ENCODE results near the gene BICC1. TPM values are rescaled to one million over a fixed set of nuclear protein-coding genes. Genes with fewer than 3 reads are reported as not detected.
A peak's percentile ranks its signal among the peaks of the same experiment; 100 is the strongest.

BICC1 gene
- total RNA-seq, 1 donor from 2014 or later: 9.3 TPM

- intact Hi-C loops (cut with DNase I): no loop called here
- Histone ChIP-seq H3K27ac (no peak overlapping the region), H3K4me3 (no peak overlapping the region), H3K27me3 (no peaks in the 10 kb centered on the region), H3K36me3 (no peaks in the 10 kb centered on the region), H3K9me3 (no peaks in the 10 kb centered on the region), H3K4me1 (peaks cover 0 to 10% of the 10 kb centered on the region in 2 donors)
- TF ChIP-seq CTCF (IDR thresholded peaks at IDR 0.05): no peak
- no peak for DNase-seq (ENCODE audit: low spot score in 2 of 2)
These were observed 140.5 kb downstream of the BICC1 start for GRCh38 chr10:58653139-58653538.

GRCh38 chr10:58660575-58661255, 148.0 kb downstream of the BICC1 start:
- H3K27me3 ChIP-seq: no peaks in the 10 kb centered on the region
- peak overlapping the region; percentile 15 to 28 for H3K27ac ChIP-seq
- DNase-seq (ENCODE audit: low spot score in 2 of 2): no peak
- intact Hi-C loops (cut with DNase I): no loop called here
- H3K4me1 ChIP-seq: no peaks in the 10 kb centered on the region
- H3K9me3 ChIP-seq: peaks cover 0 to 17% of the 10 kb centered on the region in 2 donors
- H3K4me3 ChIP-seq: no peak overlapping the region
- no peaks in the 10 kb centered on the region for H3K36me3 ChIP-seq
- no peak for TF ChIP-seq CTCF (IDR thresholded peaks at IDR 0.05)

GRCh38 chr10:58661336-58661735, 148.7 kb downstream of the BICC1 start:
- TF ChIP-seq CTCF (IDR thresholded peaks at IDR 0.05): no peak
- H3K27ac ChIP-seq: peak overlapping the region in 1 of 2 donors; percentile 15
- no peaks in the 10 kb centered on the region for H3K36me3 ChIP-seq
- intact Hi-C loops (cut with DNase I): no loop called here
- no peaks in the 10 kb centered on the region for H3K27me3 ChIP-seq
- peaks cover 0 to 17% of the 10 kb centered on the region in 2 donors for H3K9me3 ChIP-seq
- no peak overlapping the region for H3K4me3 ChIP-seq
- H3K4me1 ChIP-seq: no peaks in the 10 kb centered on the region
- DNase-seq (ENCODE audit: low spot score in 2 of 2): no peak

GRCh38 chr10:58661902-58662301, 149.2 kb downstream of the BICC1 start:
- intact Hi-C loops (cut with DNase I): no loop called here
- Histone ChIP-seq H3K4me1 (no peaks in the 10 kb centered on the region), H3K4me3 (no peak overlapping the region), H3K27me3 (no peaks in the 10 kb centered on the region), H3K9me3 (peaks cover 0 to 17% of the 10 kb centered on the region in 2 donors), H3K27ac (no peak overlapping the region), H3K36me3 (no peaks in the 10 kb centered on the region)
- DNase-seq (ENCODE audit: low spot score in 2 of 2): no peak
- TF ChIP-seq CTCF (IDR thresholded peaks at IDR 0.05): no peak

GRCh38 chr10:58662314-58662713, 149.6 kb downstream of the BICC1 start:
- no peak for DNase-seq (ENCODE audit: low spot score in 2 of 2)
- intact Hi-C loops (cut with DNase I): no loop called here
- Histone ChIP-seq H3K36me3 (no peaks in the 10 kb centered on the region), H3K27ac (no peak overlapping the region), H3K4me3 (no peak overlapping the region), H3K4me1 (no peaks in the 10 kb centered on the region), H3K27me3 (no peaks in the 10 kb centered on the region), H3K9me3 (peaks cover 0 to 17% of the 10 kb centered on the region in 2 donors)
- TF ChIP-seq CTCF (IDR thresholded peaks at IDR 0.05): no peak

All from ascending aorta (tissue), 2 donors.